ENCODE results near the gene DNAJB1. TPM values are rescaled to one million over a fixed set of nuclear protein-coding genes. Genes with fewer than 3 reads are reported as not detected.

DNAJB1 gene
- total RNA-seq, 1 donor from 2014 or later: 39.1 TPM

- no peaks in the 10 kb centered on the region for H3K27me3 ChIP-seq (ENCODE audit: control insufficient read depth in 3 of 3, insufficient read depth in 3 of 3, low read length in 3 of 3)
- H3K4me3 ChIP-seq (ENCODE audit: low read length in 3 of 3): peak overlapping the region; percentile 68 to 82 (median 81)
- peaks cover 34 to 57% (median 48%) of the 10 kb centered on the region in 3 donors for H3K4me1 ChIP-seq (ENCODE audit: control insufficient read depth in 3 of 3, insufficient read depth in 3 of 3, low read length in 3 of 3)
- H3K36me3 ChIP-seq (ENCODE audit: control insufficient read depth in 3 of 3, insufficient read depth in 3 of 3, low read length in 3 of 3): peaks cover 9 to 20% (median 18%) of the 10 kb centered on the region in 3 donors
- peak overlapping the region; percentile 92 to 99 (median 92) for H3K9ac ChIP-seq (ENCODE audit: low read depth in 1 of 3, low read length in 3 of 3)
- H3K9me3 ChIP-seq (ENCODE audit: control insufficient read depth in 3 of 3, low read length in 3 of 3): no peaks in the 10 kb centered on the region
- peak overlapping the region; percentile 99 for H3K27ac ChIP-seq (ENCODE audit: low read depth, low read length)
These were observed 44.7 kb upstream of the DNAJB1 start for GRCh38 chr19:14562660-14563589.

GRCh38 chr19:14561847-14562351, 43.7 kb upstream of the DNAJB1 start:
- H3K9me3 ChIP-seq (ENCODE audit: control insufficient read depth in 3 of 3, low read length in 3 of 3): no peaks in the 10 kb centered on the region
- peaks cover 34 to 58% (median 49%) of the 10 kb centered on the region in 3 donors for H3K4me1 ChIP-seq (ENCODE audit: control insufficient read depth in 3 of 3, insufficient read depth in 3 of 3, low read length in 3 of 3)
- H3K9ac ChIP-seq (ENCODE audit: low read depth in 1 of 3, low read length in 3 of 3): peak overlapping the region; percentile 92 to 99 (median 92)
- H3K27ac ChIP-seq (ENCODE audit: low read depth, low read length): peak overlapping the region; percentile 99
- H3K4me3 ChIP-seq (ENCODE audit: low read length in 3 of 3): peak overlapping the region; percentile 68 to 82 (median 81)
- no peaks in the 10 kb centered on the region for H3K27me3 ChIP-seq (ENCODE audit: control insufficient read depth in 3 of 3, insufficient read depth in 3 of 3, low read length in 3 of 3)
- peaks cover 9 to 14% (median 12%) of the 10 kb centered on the region in 3 donors for H3K36me3 ChIP-seq (ENCODE audit: control insufficient read depth in 3 of 3, insufficient read depth in 3 of 3, low read length in 3 of 3)

- Histone ChIP-seq H3K27me3 (ENCODE audit: control insufficient read depth in 3 of 3, insufficient read depth in 3 of 3, low read length in 3 of 3) (no peaks in the 10 kb centered on the region), H3K9me3 (ENCODE audit: control insufficient read depth in 3 of 3, low read length in 3 of 3) (no peaks in the 10 kb centered on the region), H3K4me1 (ENCODE audit: control insufficient read depth in 3 of 3, insufficient read depth in 3 of 3, low read length in 3 of 3) (peaks cover 40 to 65% (median 56%) of the 10 kb centered on the region in 3 donors), H3K4me3 (ENCODE audit: low read length in 3 of 3) (peak overlapping the region; percentile 38 to 85 (median 82)), H3K27ac (ENCODE audit: low read depth, low read length) (peak overlapping the region; percentile 99), H3K9ac (ENCODE audit: low read depth in 1 of 3, low read length in 3 of 3) (peak overlapping the region; percentile 92 to 99 (median 92)), H3K36me3 (ENCODE audit: control insufficient read depth in 3 of 3, insufficient read depth in 3 of 3, low read length in 3 of 3) (peaks cover 9 to 14% (median 12%) of the 10 kb centered on the region in 3 donors)
These were observed 43.1 kb upstream of the DNAJB1 start for GRCh38 chr19:14561249-14561648.

- H3K36me3 ChIP-seq (ENCODE audit: control insufficient read depth in 3 of 3, insufficient read depth in 3 of 3, low read length in 3 of 3): peaks cover 5 to 12% (median 8%) of the 10 kb centered on the region in 3 donors
- H3K27me3 ChIP-seq (ENCODE audit: control insufficient read depth in 3 of 3, insufficient read depth in 3 of 3, low read length in 3 of 3): no peaks in the 10 kb centered on the region
- H3K9ac ChIP-seq (ENCODE audit: low read depth in 1 of 3, low read length in 3 of 3): peak overlapping the region; percentile 92 to 99 (median 92)
- H3K4me3 ChIP-seq (ENCODE audit: low read length in 3 of 3): peak overlapping the region in 2 of 3 donors; percentile 82 to 85
- no peaks in the 10 kb centered on the region for H3K9me3 ChIP-seq (ENCODE audit: control insufficient read depth in 3 of 3, low read length in 3 of 3)
- H3K4me1 ChIP-seq (ENCODE audit: control insufficient read depth in 3 of 3, insufficient read depth in 3 of 3, low read length in 3 of 3): peaks cover 46 to 70% (median 61%) of the 10 kb centered on the region in 3 donors
- peak overlapping the region; percentile 99 for H3K27ac ChIP-seq (ENCODE audit: low read depth, low read length)
These were observed 42.5 kb upstream of the DNAJB1 start for GRCh38 chr19:14560776-14561108.

GRCh38 chr19:14559916-14560775, 41.9 kb upstream of the DNAJB1 start:
- H3K4me3 ChIP-seq (ENCODE audit: low read length in 3 of 3): peak overlapping the region; percentile 77 to 85 (median 82)
- H3K27me3 ChIP-seq (ENCODE audit: control insufficient read depth in 3 of 3, insufficient read depth in 3 of 3, low read length in 3 of 3): no peaks in the 10 kb centered on the region
- no peaks in the 10 kb centered on the region for H3K9me3 ChIP-seq (ENCODE audit: control insufficient read depth in 3 of 3, low read length in 3 of 3)
- peaks cover 49 to 69% (median 63%) of the 10 kb centered on the region in 3 donors for H3K4me1 ChIP-seq (ENCODE audit: control insufficient read depth in 3 of 3, insufficient read depth in 3 of 3, low read length in 3 of 3)
- H3K27ac ChIP-seq (ENCODE audit: low read depth, low read length): peak overlapping the region; percentile 99
- peak overlapping the region; percentile 92 to 99 (median 92) for H3K9ac ChIP-seq (ENCODE audit: low read depth in 1 of 3, low read length in 3 of 3)
- peaks cover 2 to 9% (median 7%) of the 10 kb centered on the region in 3 donors for H3K36me3 ChIP-seq (ENCODE audit: control insufficient read depth in 3 of 3, insufficient read depth in 3 of 3, low read length in 3 of 3)

- H3K4me1 ChIP-seq (ENCODE audit: control insufficient read depth in 3 of 3, insufficient read depth in 3 of 3, low read length in 3 of 3): peaks cover 56 to 76% (median 71%) of the 10 kb centered on the region in 3 donors
- peak overlapping the region; percentile 99 for H3K27ac ChIP-seq (ENCODE audit: low read depth, low read length)
- H3K9ac ChIP-seq (ENCODE audit: low read depth in 1 of 3, low read length in 3 of 3): peak overlapping the region; percentile 92 to 99 (median 92)
- no peaks in the 10 kb centered on the region for H3K9me3 ChIP-seq (ENCODE audit: control insufficient read depth in 3 of 3, low read length in 3 of 3)
- H3K27me3 ChIP-seq (ENCODE audit: control insufficient read depth in 3 of 3, insufficient read depth in 3 of 3, low read length in 3 of 3): no peaks in the 10 kb centered on the region
- peak overlapping the region; percentile 77 to 85 (median 82) for H3K4me3 ChIP-seq (ENCODE audit: low read length in 3 of 3)
- H3K36me3 ChIP-seq (ENCODE audit: control insufficient read depth in 3 of 3, insufficient read depth in 3 of 3, low read length in 3 of 3): peaks cover 0 to 8% (median 2%) of the 10 kb centered on the region in 3 donors
These were observed 40.3 kb upstream of the DNAJB1 start for GRCh38 chr19:14558370-14559066.

- H3K27ac ChIP-seq (ENCODE audit: low read depth, low read length): peak overlapping the region; percentile 36
- peak overlapping the region; percentile 54 to 68 (median 63) for H3K4me3 ChIP-seq (ENCODE audit: low read length in 3 of 3)
- peaks cover 56 to 74% (median 70%) of the 10 kb centered on the region in 3 donors for H3K4me1 ChIP-seq (ENCODE audit: control insufficient read depth in 3 of 3, insufficient read depth in 3 of 3, low read length in 3 of 3)
These were observed 38.5 kb upstream of the DNAJB1 start for GRCh38 chr19:14556662-14557188.

GRCh38 chr19:14555918-14556661, 37.9 kb upstream of the DNAJB1 start:
- Histone ChIP-seq H3K27me3 (ENCODE audit: control insufficient read depth in 3 of 3, insufficient read depth in 3 of 3, low read length in 3 of 3) (no peaks in the 10 kb centered on the region), H3K4me3 (ENCODE audit: low read length in 3 of 3) (peak overlapping the region; percentile 54 to 68 (median 63)), H3K9me3 (ENCODE audit: control insufficient read depth in 3 of 3, low read length in 3 of 3) (no peaks in the 10 kb centered on the region), H3K4me1 (ENCODE audit: control insufficient read depth in 3 of 3, insufficient read depth in 3 of 3, low read length in 3 of 3) (peaks cover 56 to 73% (median 68%) of the 10 kb centered on the region in 3 donors), H3K27ac (ENCODE audit: low read depth, low read length) (peak overlapping the region; percentile 36), H3K9ac (ENCODE audit: low read depth in 1 of 3, low read length in 3 of 3) (peak overlapping the region; percentile 39 to 71 (median 43)), H3K36me3 (ENCODE audit: control insufficient read depth in 3 of 3, insufficient read depth in 3 of 3, low read length in 3 of 3) (peaks cover 6 to 11% (median 7%) of the 10 kb centered on the region in 3 donors)

More at GRCh38 chr19:14556662-14557188, 38.5 kb upstream of the DNAJB1 start:
- Histone ChIP-seq H3K36me3 (ENCODE audit: control insufficient read depth in 3 of 3, insufficient read depth in 3 of 3, low read length in 3 of 3) (peaks cover 6 to 11% (median 7%) of the 10 kb centered on the region in 3 donors), H3K27me3 (ENCODE audit: control insufficient read depth in 3 of 3, insufficient read depth in 3 of 3, low read length in 3 of 3) (no peaks in the 10 kb centered on the region), H3K9ac (ENCODE audit: low read depth in 1 of 3, low read length in 3 of 3) (peak overlapping the region; percentile 39 to 71 (median 43)), H3K9me3 (ENCODE audit: control insufficient read depth in 3 of 3, low read length in 3 of 3) (no peaks in the 10 kb centered on the region)

All from skeletal muscle tissue (tissue), 4 donors.